ENCODE measurements around the gene CD83. TPM values are rescaled to one million over a fixed set of nuclear protein-coding genes. Genes with fewer than 3 reads are reported as not detected.

Gene CD83
- polyA plus RNA-seq, 3 donors: 74.5 to 326 (median 84.7) TPM

DNA sequence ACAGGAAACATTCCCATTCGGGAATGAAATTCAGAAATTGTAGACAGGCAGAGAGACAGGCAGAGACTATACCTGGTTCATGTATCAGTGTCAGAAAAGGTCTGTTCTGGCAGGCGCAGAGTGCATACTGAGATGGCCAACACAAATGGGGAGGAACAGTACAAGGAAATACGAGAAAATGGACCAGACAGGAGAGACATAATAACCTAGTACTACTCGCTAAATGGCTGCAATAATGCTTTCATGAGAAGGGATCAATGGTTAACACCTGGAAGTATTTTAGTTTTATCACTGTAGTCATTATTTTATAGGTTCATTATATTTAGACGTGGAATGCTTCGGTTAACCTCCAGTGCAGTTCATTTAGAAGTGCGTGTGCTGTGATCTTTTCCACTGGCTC, 58.9 kb downstream of the CD83 start:
- TF ChIP-seq, protein P1, sequence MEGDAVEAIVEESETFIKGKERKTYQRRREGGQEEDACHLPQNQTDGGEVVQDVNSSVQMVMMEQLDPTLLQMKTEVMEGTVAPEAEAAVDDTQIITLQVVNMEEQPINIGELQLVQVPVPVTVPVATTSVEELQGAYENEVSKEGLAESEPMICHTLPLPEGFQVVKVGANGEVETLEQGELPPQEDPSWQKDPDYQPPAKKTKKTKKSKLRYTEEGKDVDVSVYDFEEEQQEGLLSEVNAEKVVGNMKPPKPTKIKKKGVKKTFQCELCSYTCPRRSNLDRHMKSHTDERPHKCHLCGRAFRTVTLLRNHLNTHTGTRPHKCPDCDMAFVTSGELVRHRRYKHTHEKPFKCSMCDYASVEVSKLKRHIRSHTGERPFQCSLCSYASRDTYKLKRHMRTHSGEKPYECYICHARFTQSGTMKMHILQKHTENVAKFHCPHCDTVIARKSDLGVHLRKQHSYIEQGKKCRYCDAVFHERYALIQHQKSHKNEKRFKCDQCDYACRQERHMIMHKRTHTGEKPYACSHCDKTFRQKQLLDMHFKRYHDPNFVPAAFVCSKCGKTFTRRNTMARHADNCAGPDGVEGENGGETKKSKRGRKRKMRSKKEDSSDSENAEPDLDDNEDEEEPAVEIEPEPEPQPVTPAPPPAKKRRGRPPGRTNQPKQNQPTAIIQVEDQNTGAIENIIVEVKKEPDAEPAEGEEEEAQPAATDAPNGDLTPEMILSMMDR (IDR thresholded peaks at IDR 0.05): no peak
- H3K36me3 ChIP-seq (replicated peaks in 1 of 2; ENCODE audit: control insufficient read depth in 1 of 2, insufficient read depth in 2 of 2, low read length in 2 of 2): no peaks in the 10 kb centered on the region
- H3K36me3 Mint-ChIP-seq: no peaks in the 10 kb centered on the region
- intact Hi-C loops (cut with micrococcal nuclease): no loop called here
- H3K4me1 Mint-ChIP-seq: peaks cover 14% of the 10 kb centered on the region
- no peaks in the 10 kb centered on the region for H3K79me2 ChIP-seq (ENCODE audit: insufficient read depth, low read length)
- H3K9ac ChIP-seq (ENCODE audit: insufficient read depth, low read length, poor library complexity, severe bottlenecking): no peak overlapping the region
- no peaks in the 10 kb centered on the region for H3K9me3 ChIP-seq (replicated peaks in 1 of 2; ENCODE audit: control insufficient read depth in 1 of 2, insufficient read depth in 1 of 2, low read length in 2 of 2)
- no peak overlapping the region for H3K4me3 Mint-ChIP-seq
- no peaks in the 10 kb centered on the region for H3K27me3 ChIP-seq (ENCODE audit: control insufficient read depth in 2 of 2, insufficient read depth in 2 of 2, low read length in 2 of 2)
- peaks cover 0 to 8% (median 3%) of the 10 kb centered on the region in 7 donors for H3K9me3 Mint-ChIP-seq
- no peaks in the 10 kb centered on the region for H3K4me1 ChIP-seq (ENCODE audit: control insufficient read depth in 1 of 2, insufficient read depth in 2 of 2, low read length in 2 of 2)
- peaks cover 0 to 3% (median 0%) of the 10 kb centered on the region in 3 donors for H3K27me3 Mint-ChIP-seq (ENCODE audit: low read depth in 3 of 3)
- WGBS (ENCODE audit: insufficient coverage): 79% methylated on average over 2 of the region's 7 CpGs
- no peak overlapping the region for H3K27ac ChIP-seq (ENCODE audit: low read depth in 1 of 2, low read length in 2 of 2)
- H3K27ac Mint-ChIP-seq: no peak overlapping the region
- H4K20me1 ChIP-seq (ENCODE audit: insufficient read depth, low read length): no peaks in the 10 kb centered on the region
- DNase-seq: no peak
- H3K4me2 ChIP-seq (replicated peaks; ENCODE audit: extremely low read depth, low read length, poor library complexity, severe bottlenecking): no peak overlapping the region
- H3K4me3 ChIP-seq (replicated peaks in 1 of 3; ENCODE audit: low read depth in 2 of 3, low read length in 3 of 3): no peak overlapping the region
- H2AFZ ChIP-seq (ENCODE audit: insufficient read depth, low read depth, low read length, poor library complexity, severe bottlenecking): no peak overlapping the region

DNA sequence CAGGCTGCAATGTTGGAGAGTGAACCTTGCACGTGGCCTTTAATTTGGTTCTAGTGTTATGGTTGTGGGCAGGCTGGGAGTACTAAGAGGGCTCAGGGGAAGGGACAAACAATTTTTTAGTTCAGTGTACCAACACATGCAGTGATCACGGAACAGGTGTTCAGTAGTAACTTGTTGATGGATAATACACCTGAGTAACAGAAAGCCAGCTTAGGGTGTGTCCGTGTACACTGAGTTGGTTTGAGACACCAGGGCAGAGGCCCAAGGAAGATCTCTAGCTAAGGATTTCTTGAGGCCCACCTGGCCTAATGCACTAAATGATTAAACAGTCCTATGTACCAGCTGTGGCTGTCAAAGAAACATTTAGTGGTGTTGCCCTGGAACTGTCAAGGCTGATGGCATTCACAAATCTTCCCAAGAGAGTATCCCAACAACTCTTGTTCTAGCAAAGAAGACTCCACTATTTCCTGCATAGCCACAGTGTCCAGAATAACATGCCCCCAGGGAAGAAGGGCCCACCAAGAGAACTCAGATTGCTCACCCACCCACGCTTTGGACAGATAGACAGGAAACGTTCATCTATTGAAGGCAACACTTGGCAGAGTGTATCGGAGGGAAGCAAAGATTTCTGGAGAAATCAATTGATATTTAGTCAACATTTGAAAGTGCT, 60.0 kb downstream of the CD83 start:
- H3K36me3 Mint-ChIP-seq: no peaks in the 10 kb centered on the region
- Histone ChIP-seq H3K4me2 (replicated peaks; ENCODE audit: extremely low read depth, low read length, poor library complexity, severe bottlenecking) (no peak overlapping the region), H3K4me1 (ENCODE audit: control insufficient read depth in 1 of 2, insufficient read depth in 2 of 2, low read length in 2 of 2) (no peaks in the 10 kb centered on the region), H3K79me2 (ENCODE audit: insufficient read depth, low read length) (no peaks in the 10 kb centered on the region), H2AFZ (ENCODE audit: insufficient read depth, low read depth, low read length, poor library complexity, severe bottlenecking) (no peak overlapping the region), H3K36me3 (replicated peaks in 1 of 2; ENCODE audit: control insufficient read depth in 1 of 2, insufficient read depth in 2 of 2, low read length in 2 of 2) (no peaks in the 10 kb centered on the region), H3K9me3 (replicated peaks in 1 of 2; ENCODE audit: control insufficient read depth in 1 of 2, insufficient read depth in 1 of 2, low read length in 2 of 2) (no peaks in the 10 kb centered on the region), H3K27me3 (ENCODE audit: control insufficient read depth in 2 of 2, insufficient read depth in 2 of 2, low read length in 2 of 2) (no peaks in the 10 kb centered on the region), H4K20me1 (ENCODE audit: insufficient read depth, low read length) (no peaks in the 10 kb centered on the region), H3K9ac (ENCODE audit: insufficient read depth, low read length, poor library complexity, severe bottlenecking) (no peak overlapping the region), H3K4me3 (replicated peaks in 1 of 3; ENCODE audit: low read depth in 2 of 3, low read length in 3 of 3) (no peak overlapping the region), H3K27ac (ENCODE audit: low read depth in 1 of 2, low read length in 2 of 2) (no peak overlapping the region)
- H3K27ac Mint-ChIP-seq: no peak overlapping the region
- H3K4me1 Mint-ChIP-seq: peaks cover 12% of the 10 kb centered on the region
- H3K27me3 Mint-ChIP-seq (ENCODE audit: low read depth in 3 of 3): peaks cover 0 to 3% (median 0%) of the 10 kb centered on the region in 3 donors
- 100% methylated on average over 4 of the region's 6 CpGs for WGBS (ENCODE audit: insufficient coverage)
- DNase-seq: no peak
- TF ChIP-seq, protein P1 (IDR thresholded peaks at IDR 0.05): no peak
- peaks cover 0 to 5% (median 2%) of the 10 kb centered on the region in 7 donors for H3K9me3 Mint-ChIP-seq
- intact Hi-C loops (cut with micrococcal nuclease): no loop called here
- no peak overlapping the region for H3K4me3 Mint-ChIP-seq
